ENCODE results near the gene GANC. TPM values are rescaled to one million over a fixed set of nuclear protein-coding genes. Genes with fewer than 3 reads are reported as not detected.

The GANC gene
- total RNA-seq, 2 donors from 2014 or later: 39.8 to 47.6 TPM

GRCh38 chr15:42275780-42276391 lies 2.9 kb downstream of the GANC start:
- peak overlapping the region; percentile 58 for H3K4me3 ChIP-seq
- H3K27me3 ChIP-seq: no peaks in the 10 kb centered on the region
- no peak for TF ChIP-seq CTCF (IDR thresholded peaks at IDR 0.05)
- H3K27ac ChIP-seq: peak overlapping the region; percentile 98
- no peaks in the 10 kb centered on the region for H3K36me3 ChIP-seq
- H3K4me1 ChIP-seq: peaks cover 9% of the 10 kb centered on the region
- H3K9me3 ChIP-seq: no peaks in the 10 kb centered on the region
- DNase-seq: no peak
- intact Hi-C loops (cut with DNase I): no loop called here
- peak overlapping the region in 1 of 2 donors; percentile 100 for H3K9ac ChIP-seq (ENCODE audit: low read depth in 2 of 2, low read length in 2 of 2)

DNA sequence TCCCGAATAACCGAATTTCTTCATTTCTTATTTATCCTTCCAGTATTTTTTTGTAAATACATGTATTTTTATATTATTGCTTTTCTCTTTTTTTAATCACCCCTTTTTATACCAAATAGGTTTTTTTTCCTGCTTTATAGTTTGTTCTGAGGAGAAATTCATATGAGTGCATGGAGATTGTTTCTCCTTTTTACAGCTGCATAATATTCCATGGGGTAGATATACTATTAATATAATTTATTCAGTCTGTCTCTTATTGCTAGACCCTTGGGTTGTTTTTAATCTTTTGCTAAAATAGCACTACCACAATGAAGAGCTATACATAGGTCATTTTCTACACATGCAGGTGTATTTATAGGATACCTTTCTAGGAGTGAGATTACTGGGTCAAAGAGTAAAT lies 3.8 kb downstream of the GANC start:
- Histone ChIP-seq H3K27ac (no peak overlapping the region), H3K9me3 (no peaks in the 10 kb centered on the region), H3K9ac (ENCODE audit: low read depth in 2 of 2, low read length in 2 of 2) (no peak overlapping the region), H3K27me3 (no peaks in the 10 kb centered on the region), H3K36me3 (no peaks in the 10 kb centered on the region), H3K4me1 (peaks cover 9% of the 10 kb centered on the region), H3K4me3 (no peak overlapping the region)
- DNase-seq: no peak
- no peak for TF ChIP-seq CTCF (IDR thresholded peaks at IDR 0.05)
- intact Hi-C loops (cut with DNase I): no loop called here

GRCh38 chr15:42279234-42279723 lies 6.3 kb downstream of the GANC start:
- Histone ChIP-seq H3K36me3 (no peaks in the 10 kb centered on the region), H3K4me3 (no peak overlapping the region), H3K4me1 (peaks cover 9% of the 10 kb centered on the region), H3K27me3 (no peaks in the 10 kb centered on the region), H3K9me3 (no peaks in the 10 kb centered on the region), H3K9ac (ENCODE audit: low read depth in 2 of 2, low read length in 2 of 2) (no peak overlapping the region), H3K27ac (no peak overlapping the region)
- no peak for DNase-seq
- TF ChIP-seq CTCF (IDR thresholded peaks at IDR 0.05): no peak
- intact Hi-C loops (cut with DNase I): no loop called here

DNA sequence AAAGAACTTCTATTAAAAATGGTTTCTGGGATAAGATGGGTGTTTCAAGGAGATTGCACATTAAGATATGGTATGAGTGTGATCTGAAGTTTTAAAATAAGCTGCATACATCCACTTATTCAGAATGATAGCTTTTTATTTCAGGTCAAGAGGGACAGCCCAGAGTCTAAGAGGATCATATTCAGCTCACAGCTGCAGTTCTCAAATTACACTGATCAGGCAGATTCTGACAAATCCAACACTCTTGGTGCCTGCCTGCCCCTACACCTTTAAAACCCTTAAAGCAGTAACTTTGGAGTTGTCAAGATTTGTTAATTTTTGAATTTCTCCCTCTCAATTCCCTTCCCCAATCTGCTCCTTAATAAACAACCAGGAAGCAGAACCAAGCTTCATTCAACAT lies 9.3 kb downstream of the GANC start:
- H3K4me3 ChIP-seq: no peak overlapping the region
- TF ChIP-seq CTCF (IDR thresholded peaks at IDR 0.05): no peak
- no peaks in the 10 kb centered on the region for H3K36me3 ChIP-seq
- no peak for DNase-seq
- no peaks in the 10 kb centered on the region for H3K4me1 ChIP-seq
- H3K9me3 ChIP-seq: no peaks in the 10 kb centered on the region
- intact Hi-C loops (cut with DNase I): no loop called here
- H3K27me3 ChIP-seq: no peaks in the 10 kb centered on the region
- H3K9ac ChIP-seq (ENCODE audit: low read depth in 2 of 2, low read length in 2 of 2): no peak overlapping the region
- no peak overlapping the region for H3K27ac ChIP-seq

GRCh38 chr15:42282926-42283325 lies 9.9 kb downstream of the GANC start:
- Histone ChIP-seq H3K36me3 (no peaks in the 10 kb centered on the region), H3K27ac (no peak overlapping the region), H3K9me3 (no peaks in the 10 kb centered on the region), H3K9ac (ENCODE audit: low read depth in 2 of 2, low read length in 2 of 2) (no peak overlapping the region), H3K4me1 (no peaks in the 10 kb centered on the region), H3K4me3 (no peak overlapping the region), H3K27me3 (no peaks in the 10 kb centered on the region)
- DNase-seq: no peak
- TF ChIP-seq CTCF (IDR thresholded peaks at IDR 0.05): no peak
- intact Hi-C loops (cut with DNase I): no loop called here
